HepG2 (cell line): Measurements from ENCODE around the gene CAMKMT. TPM values are rescaled to one million over a fixed set of nuclear protein-coding genes. Genes with fewer than 3 reads are reported as not detected.
A peak's percentile ranks its signal among the peaks of the same experiment; 100 is the strongest.

Experiments
- ATF1 ChIP-seq: IDR thresholded peaks from 2 replicates; pipeline ENCODE4 v1.6.1; 2016; ENCODE audit warnings: mild to moderate bottlenecking, control low read depth
- DPF2 ChIP-seq: sonication (generic); formaldehyde crosslinking; IDR thresholded peaks from 2 replicates; pipeline ENCODE4 v1.4.0; 2020; ENCODE audit warnings: mild to moderate bottlenecking, low read depth, missing genetic modification reagents, borderline replicate concordance
- ERF ChIP-seq: IDR thresholded peaks from 2 replicates; pipeline ENCODE4 v1.6.1; 2018; ENCODE audit warnings: missing biosample characterization, missing genetic modification reagents
- IRX3 ChIP-seq: sonication (generic); formaldehyde crosslinking; IDR thresholded peaks from 2 replicates; pipeline ENCODE4 v1.8.1; 2023; ENCODE audit warnings: mild to moderate bottlenecking, low read depth, missing genetic modification reagents, borderline replicate concordance
- MAF1 ChIP-seq: sonication (generic); formaldehyde crosslinking; IDR thresholded peaks from 2 replicates; pipeline ENCODE4 v1.5.0; 2020; ENCODE audit warnings: missing genetic modification reagents, borderline replicate concordance
- POGZ ChIP-seq: sonication (generic); formaldehyde crosslinking; IDR thresholded peaks from 2 replicates; pipeline ENCODE4 v1.4.0; 2020; ENCODE audit warnings: mild to moderate bottlenecking, missing genetic modification reagents
- SNAI1 ChIP-seq: sonication (generic); formaldehyde crosslinking; IDR thresholded peaks from 2 replicates; pipeline ENCODE4 v1.5.0; 2020; ENCODE audit warnings: mild to moderate bottlenecking, missing genetic modification reagents, borderline replicate concordance
- YY1 ChIP-seq: IDR thresholded peaks from 2 replicates; pipeline ENCODE4 v1.6.1; 2011; ENCODE audit warnings: low read length, low read depth, moderate library complexity, mild to moderate bottlenecking; ENCODE audit not compliant: insufficient read depth, insufficient replicate concordance
- ZNF33A ChIP-seq: sonication (generic); formaldehyde crosslinking; IDR thresholded peaks from 2 replicates; pipeline ENCODE4 v1.5.1; 2020; ENCODE audit warnings: missing genetic modification reagents, mild to moderate bottlenecking, moderate library complexity, borderline replicate concordance
- ZNF441 ChIP-seq: sonication (generic); formaldehyde crosslinking; IDR thresholded peaks from 2 replicates; pipeline ENCODE4 v1.7.0; 2021; ENCODE audit warnings: missing genetic modification reagents, borderline replicate concordance
- ZNF460 ChIP-seq: sonication (generic); formaldehyde crosslinking; IDR thresholded peaks from 2 replicates; pipeline ENCODE4 v1.5.1; 2020; ENCODE audit warnings: missing genetic modification reagents, mild to moderate bottlenecking, borderline replicate concordance
- polyA plus RNA-seq, 8 experiments: library from polyadenylated mRNA; depleted of rRNA in 3 of 8; stranded (reverse) in 7 of 8; unstranded in 1 of 8; fragments of >200 nt; fragmentation: Illumina TruSeq in 4 of 8; extraction: Trizol in 4 of 8; gene quantifications; 2 replicates each; pipeline versions ENCODE4 v1.2.1 to v1.2.3, GENCODE V29; 2011 to 2016; ENCODE audit warnings: low read depth in 4 of 8, missing spikeins in 1 of 8, mixed read lengths in 1 of 8; ENCODE audit not compliant: insufficient read depth in 1 of 8
- total RNA-seq, 5 experiments: library from RNA; depleted of rRNA; stranded (reverse); fragments of >200 nt; fragmentation: Illumina TruSeq; extraction: Trizol; gene quantifications; 2 replicates each; pipeline ENCODE4 v1.2.3, GENCODE V29; 2016; ENCODE audit warnings: low read depth in 1 of 5
- TF ChIP-seq, protein P1 (sequence below): sonication (generic); formaldehyde crosslinking; IDR thresholded peaks from 2 replicates; pipeline ENCODE4 v1.4.0; 2020; ENCODE audit warnings: missing genetic modification reagents, borderline replicate concordance
- TF ChIP-seq, protein P2 (sequence below): sonication (generic); formaldehyde crosslinking; IDR thresholded peaks from 2 replicates; pipeline ENCODE4 v1.4.0; 2020; ENCODE audit warnings: missing genetic modification reagents
- TF ChIP-seq, protein P3 (sequence below): sonication (generic); formaldehyde crosslinking; IDR thresholded peaks from 2 replicates; pipeline ENCODE4 v1.4.0; 2020; ENCODE audit warnings: missing genetic modification reagents, borderline replicate concordance
- TF ChIP-seq, protein P4 (sequence below): sonication (generic); formaldehyde crosslinking; IDR thresholded peaks from 2 replicates; pipeline ENCODE4 v1.5.0; 2020; ENCODE audit warnings: mild to moderate bottlenecking, missing genetic modification reagents, moderate library complexity

The CAMKMT gene
- total and polyA plus RNA-seq, 2 of the 13 experiments (the other 11 are each of a cell fraction or from before 2014, with no cell fraction given), result 6.9 to 20.8 TPM

DNA sequence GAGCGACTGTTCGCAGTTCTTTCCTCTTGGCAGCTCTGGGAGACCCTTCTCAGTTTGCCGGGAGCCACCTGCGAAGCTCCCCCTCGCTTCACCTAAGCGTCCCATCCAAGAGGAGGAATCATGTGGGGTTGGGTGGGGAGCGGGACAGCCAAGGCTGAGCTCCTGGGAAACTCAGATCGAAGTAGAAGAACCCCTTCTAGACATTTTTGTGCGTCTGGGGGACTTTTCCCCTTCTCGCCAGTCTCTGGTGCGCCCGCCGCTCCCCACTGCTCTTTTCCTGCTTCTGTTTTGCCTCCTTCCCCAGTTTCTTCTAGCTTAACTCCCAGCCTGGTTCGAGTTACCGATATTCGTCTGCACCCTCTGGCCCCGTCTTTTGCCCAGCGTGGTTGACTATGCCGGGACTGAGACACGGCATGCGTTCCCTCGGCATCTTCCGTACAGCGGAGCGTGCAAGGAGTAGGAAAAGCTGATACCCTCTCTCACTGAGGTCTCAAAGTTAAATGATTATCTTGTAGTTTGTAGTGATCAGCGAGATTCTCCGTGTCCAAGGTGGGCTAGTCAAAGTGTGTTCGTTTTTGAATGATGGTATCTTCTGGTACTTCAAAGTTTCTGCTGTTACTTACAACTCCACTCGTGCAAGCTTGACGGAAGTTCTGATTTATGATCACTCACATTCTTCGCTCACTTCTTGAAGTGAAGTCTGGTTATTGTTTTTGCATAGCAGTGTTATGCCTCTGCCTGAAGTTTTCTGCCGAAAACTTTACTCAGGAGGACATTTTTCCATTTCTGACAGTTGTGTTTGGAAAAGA, 664 bp downstream of the CAMKMT start (continued):
- TF ChIP-seq, protein P1, sequence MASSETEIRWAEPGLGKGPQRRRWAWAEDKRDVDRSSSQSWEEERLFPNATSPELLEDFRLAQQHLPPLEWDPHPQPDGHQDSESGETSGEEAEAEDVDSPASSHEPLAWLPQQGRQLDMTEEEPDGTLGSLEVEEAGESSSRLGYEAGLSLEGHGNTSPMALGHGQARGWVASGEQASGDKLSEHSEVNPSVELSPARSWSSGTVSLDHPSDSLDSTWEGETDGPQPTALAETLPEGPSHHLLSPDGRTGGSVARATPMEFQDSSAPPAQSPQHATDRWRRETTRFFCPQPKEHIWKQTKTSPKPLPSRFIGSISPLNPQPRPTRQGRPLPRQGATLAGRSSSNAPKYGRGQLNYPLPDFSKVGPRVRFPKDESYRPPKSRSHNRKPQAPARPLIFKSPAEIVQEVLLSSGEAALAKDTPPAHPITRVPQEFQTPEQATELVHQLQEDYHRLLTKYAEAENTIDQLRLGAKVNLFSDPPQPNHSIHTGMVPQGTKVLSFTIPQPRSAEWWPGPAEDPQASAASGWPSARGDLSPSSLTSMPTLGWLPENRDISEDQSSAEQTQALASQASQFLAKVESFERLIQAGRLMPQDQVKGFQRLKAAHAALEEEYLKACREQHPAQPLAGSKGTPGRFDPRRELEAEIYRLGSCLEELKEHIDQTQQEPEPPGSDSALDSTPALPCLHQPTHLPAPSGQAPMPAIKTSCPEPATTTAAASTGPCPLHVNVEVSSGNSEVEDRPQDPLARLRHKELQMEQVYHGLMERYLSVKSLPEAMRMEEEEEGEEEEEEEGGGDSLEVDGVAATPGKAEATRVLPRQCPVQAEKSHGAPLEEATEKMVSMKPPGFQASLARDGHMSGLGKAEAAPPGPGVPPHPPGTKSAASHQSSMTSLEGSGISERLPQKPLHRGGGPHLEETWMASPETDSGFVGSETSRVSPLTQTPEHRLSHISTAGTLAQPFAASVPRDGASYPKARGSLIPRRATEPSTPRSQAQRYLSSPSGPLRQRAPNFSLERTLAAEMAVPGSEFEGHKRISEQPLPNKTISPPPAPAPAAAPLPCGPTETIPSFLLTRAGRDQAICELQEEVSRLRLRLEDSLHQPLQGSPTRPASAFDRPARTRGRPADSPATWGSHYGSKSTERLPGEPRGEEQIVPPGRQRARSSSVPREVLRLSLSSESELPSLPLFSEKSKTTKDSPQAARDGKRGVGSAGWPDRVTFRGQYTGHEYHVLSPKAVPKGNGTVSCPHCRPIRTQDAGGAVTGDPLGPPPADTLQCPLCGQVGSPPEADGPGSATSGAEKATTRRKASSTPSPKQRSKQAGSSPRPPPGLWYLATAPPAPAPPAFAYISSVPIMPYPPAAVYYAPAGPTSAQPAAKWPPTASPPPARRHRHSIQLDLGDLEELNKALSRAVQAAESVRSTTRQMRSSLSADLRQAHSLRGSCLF (CRISPR knock-in tag), result 0 out of 2 replicates have a peak, but pooled peaks have one; percentile 2
- TF ChIP-seq SNAI1 (CRISPR knock-in tag) (no peak), ATF1 (no peak), IRX3 (no peak), ZNF33A (peak; percentile 49; the same call in 1 of the 2 replicates), ERF (CRISPR knock-in tag) (no peak), POGZ (no peak), MAF1 (0 out of 2 replicates have a peak, but pooled peaks have one; percentile 1), YY1 (no peak), DPF2 (CRISPR knock-in tag) (peak; percentile 13; the same call in 1 of the 2 replicates), ZNF441 (0 out of 2 replicates have a peak, but pooled peaks have one; percentile 24), ZNF460 (CRISPR knock-in tag) (no peak)
- TF ChIP-seq, protein P2, sequence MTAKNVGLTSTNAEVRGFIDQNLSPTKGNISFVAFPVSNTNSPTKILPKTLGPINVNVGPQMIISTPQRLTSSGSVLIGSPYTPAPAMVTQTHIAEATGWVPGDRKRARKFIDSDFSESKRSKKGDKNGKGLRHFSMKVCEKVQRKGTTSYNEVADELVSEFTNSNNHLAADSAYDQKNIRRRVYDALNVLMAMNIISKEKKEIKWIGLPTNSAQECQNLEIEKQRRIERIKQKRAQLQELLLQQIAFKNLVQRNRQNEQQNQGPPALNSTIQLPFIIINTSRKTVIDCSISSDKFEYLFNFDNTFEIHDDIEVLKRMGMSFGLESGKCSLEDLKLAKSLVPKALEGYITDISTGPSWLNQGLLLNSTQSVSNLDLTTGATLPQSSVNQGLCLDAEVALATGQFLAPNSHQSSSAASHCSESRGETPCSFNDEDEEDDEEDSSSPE (CRISPR knock-in tag), result 0 out of 2 replicates have a peak, but pooled peaks have one; percentile 5
- TF ChIP-seq, protein P3, sequence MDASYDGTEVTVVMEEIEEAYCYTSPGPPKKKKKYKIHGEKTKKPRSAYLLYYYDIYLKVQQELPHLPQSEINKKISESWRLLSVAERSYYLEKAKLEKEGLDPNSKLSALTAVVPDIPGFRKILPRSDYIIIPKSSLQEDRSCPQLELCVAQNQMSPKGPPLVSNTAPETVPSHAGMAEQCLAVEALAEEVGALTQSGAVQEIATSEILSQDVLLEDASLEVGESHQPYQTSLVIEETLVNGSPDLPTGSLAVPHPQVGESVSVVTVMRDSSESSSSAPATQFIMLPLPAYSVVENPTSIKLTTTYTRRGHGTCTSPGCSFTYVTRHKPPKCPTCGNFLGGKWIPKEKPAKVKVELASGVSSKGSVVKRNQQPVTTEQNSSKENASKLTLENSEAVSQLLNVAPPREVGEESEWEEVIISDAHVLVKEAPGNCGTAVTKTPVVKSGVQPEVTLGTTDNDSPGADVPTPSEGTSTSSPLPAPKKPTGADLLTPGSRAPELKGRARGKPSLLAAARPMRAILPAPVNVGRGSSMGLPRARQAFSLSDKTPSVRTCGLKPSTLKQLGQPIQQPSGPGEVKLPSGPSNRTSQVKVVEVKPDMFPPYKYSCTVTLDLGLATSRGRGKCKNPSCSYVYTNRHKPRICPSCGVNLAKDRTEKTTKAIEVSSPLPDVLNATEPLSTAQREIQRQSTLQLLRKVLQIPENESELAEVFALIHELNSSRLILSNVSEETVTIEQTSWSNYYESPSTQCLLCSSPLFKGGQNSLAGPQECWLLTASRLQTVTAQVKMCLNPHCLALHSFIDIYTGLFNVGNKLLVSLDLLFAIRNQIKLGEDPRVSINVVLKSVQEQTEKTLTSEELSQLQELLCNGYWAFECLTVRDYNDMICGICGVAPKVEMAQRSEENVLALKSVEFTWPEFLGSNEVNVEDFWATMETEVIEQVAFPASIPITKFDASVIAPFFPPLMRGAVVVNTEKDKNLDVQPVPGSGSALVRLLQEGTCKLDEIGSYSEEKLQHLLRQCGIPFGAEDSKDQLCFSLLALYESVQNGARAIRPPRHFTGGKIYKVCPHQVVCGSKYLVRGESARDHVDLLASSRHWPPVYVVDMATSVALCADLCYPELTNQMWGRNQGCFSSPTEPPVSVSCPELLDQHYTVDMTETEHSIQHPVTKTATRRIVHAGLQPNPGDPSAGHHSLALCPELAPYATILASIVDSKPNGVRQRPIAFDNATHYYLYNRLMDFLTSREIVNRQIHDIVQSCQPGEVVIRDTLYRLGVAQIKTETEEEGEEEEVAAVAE, result no peak
- TF ChIP-seq, protein P4, sequence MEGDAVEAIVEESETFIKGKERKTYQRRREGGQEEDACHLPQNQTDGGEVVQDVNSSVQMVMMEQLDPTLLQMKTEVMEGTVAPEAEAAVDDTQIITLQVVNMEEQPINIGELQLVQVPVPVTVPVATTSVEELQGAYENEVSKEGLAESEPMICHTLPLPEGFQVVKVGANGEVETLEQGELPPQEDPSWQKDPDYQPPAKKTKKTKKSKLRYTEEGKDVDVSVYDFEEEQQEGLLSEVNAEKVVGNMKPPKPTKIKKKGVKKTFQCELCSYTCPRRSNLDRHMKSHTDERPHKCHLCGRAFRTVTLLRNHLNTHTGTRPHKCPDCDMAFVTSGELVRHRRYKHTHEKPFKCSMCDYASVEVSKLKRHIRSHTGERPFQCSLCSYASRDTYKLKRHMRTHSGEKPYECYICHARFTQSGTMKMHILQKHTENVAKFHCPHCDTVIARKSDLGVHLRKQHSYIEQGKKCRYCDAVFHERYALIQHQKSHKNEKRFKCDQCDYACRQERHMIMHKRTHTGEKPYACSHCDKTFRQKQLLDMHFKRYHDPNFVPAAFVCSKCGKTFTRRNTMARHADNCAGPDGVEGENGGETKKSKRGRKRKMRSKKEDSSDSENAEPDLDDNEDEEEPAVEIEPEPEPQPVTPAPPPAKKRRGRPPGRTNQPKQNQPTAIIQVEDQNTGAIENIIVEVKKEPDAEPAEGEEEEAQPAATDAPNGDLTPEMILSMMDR, result no peak
